IPS-11a (cell line): ENCODE results near the gene TJP1.
"Not testable (repeated sequence)": the region's sequence is repeated elsewhere in the genome, so short reads cannot be mapped to it uniquely, and the experiment has no call there.

Experiments
- H3K4me3 ChIP-seq: one replicate; pipeline ENCODE4 v1.5.1; 2013; ENCODE audit warnings: low read depth, low read length, control low read depth

Gene TJP1

GRCh38 chr15:29708519-29708918 is 113.7 kb downstream of the TJP1 start:
- no peak overlapping the region for H3K4me3 ChIP-seq

- H3K4me3 ChIP-seq: no peak overlapping the region
These were observed 117.2 kb downstream of the TJP1 start for GRCh38 chr15:29704950-29705597.

DNA sequence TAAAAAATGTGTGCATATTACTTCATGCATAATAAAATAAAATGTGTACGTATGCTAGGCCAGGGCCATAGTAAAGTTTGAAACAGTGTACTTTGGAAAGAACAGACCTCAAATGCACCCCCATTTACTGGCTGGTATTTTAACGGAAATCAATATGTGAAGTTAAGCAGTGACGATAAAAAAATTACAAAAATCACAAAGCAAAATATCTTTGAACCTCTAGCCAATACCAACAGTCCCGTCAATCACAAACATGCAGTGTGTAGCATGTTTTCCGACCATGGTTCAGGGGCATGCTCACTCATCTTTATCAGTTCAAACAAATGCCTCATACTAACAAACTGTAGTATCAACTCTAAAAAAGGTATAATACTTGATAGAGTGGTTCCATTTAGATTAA is 121.1 kb downstream of the TJP1 start:
- no peak overlapping the region for H3K4me3 ChIP-seq

DNA sequence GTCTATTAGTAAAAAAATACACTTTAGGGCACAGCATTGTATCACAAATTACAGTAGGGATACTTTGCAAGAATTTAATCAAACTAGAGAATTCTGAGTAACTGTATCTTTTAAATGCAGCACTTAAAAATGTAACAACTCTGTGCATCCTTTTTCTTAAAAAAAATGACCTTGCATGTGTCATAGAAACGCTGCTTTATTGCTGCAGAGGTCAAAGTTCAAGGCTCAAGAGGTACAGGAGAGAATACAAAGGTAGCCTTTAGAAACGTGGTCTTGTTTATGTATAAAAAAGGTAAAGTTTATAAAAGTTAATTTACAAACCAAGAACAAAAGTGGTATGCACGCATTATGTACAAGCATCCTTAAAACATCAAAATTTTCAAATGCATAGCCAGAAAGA is 122.0 kb downstream of the TJP1 start:
- H3K4me3 ChIP-seq: no peak overlapping the region

DNA sequence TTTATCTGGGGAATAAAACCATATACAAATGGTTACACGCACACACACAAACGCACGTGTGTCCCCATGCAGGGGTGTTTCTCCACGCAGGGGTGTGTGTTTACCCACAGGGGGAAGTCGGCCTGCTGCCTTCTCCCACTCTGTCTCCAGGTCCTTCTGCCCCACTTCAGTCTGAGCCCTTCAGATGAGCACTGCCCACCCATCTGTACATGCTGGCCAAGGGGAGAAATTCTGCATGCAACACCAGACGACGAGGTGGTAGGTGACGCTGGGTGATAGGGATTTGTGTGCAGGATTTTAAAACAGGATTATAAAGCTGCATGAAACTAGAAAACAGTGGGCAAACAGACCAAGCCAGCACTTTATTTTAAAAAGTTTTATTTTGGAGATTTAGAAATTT is 122.5 kb downstream of the TJP1 start:
- H3K4me3 ChIP-seq: no peak overlapping the region

DNA sequence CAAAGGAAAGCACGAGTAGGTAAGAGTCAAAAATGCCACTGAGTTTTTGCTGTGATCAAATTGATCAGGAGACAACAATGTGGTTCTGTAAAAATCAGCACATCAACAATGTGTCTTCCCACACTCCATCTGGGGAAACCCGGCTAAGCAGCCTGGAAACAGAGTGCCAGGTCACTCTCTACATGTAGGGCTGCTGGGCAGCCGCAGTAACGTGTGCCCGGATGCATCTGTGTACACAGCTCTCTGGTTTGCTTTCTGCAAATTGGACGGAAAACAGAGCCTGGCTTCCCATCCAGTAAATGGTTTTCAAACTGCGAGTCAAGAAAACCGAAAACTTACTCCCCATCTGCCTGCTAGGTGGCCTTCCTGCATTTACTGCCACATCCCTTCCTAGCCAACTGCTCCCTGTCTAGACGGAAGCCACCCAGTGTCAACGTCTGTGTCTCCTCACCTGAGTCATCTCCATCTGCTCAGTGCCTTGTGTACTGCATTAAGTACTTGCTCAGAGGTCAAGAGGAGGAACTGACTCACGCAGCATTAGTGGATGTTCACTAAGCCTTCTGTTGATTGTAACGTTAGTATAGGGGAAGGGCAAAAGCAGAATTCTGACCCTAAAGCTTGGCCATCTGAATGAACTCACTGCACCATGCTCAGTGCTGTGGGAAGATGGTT is 124.1 kb downstream of the TJP1 start:
- no peak overlapping the region for H3K4me3 ChIP-seq

- no peak overlapping the region for H3K4me3 ChIP-seq
These were observed 125.1 kb downstream of the TJP1 start for GRCh38 chr15:29696950-29697738.

GRCh38 chr15:29696506-29696905 is 125.8 kb downstream of the TJP1 start:
- not testable (repeated sequence) for H3K4me3 ChIP-seq

DNA sequence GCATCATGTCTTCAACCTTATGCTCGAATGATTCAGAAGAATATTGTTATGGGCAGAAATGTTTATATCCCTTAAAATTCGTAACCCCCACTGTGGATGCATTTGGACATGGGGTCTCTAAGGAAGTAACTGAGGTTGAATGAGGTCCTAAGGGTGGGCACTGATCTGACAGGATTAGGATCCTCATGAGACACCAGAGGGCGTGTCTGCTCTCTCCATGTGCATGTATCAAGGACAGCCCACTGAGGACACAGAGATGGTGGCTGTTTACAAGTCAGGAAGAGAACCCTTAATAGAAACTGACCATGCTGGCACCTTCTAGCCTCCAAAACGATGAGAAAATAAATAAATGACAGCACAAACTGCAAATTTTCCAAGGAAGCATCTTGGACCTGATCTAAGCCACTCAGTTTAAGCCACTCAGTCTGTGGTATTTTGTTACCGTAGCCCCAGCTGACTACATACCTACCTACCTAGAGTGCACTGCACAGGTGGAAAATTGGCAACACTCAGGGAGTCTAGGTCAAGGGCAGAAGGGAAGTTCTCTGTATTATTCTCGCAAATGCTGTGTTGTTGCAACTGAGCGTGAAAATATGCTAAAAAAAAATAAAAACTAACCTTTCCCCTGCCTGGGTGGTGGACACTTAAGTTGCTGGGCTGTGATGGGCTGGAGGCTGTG is 126.6 kb downstream of the TJP1 start:
- no peak overlapping the region for H3K4me3 ChIP-seq

- H3K4me3 ChIP-seq: no peak overlapping the region
These were observed 129.0 kb downstream of the TJP1 start for GRCh38 chr15:29693225-29693624.

GRCh38 chr15:29692527-29692926 is 129.7 kb downstream of the TJP1 start:
- no peak overlapping the region for H3K4me3 ChIP-seq

DNA sequence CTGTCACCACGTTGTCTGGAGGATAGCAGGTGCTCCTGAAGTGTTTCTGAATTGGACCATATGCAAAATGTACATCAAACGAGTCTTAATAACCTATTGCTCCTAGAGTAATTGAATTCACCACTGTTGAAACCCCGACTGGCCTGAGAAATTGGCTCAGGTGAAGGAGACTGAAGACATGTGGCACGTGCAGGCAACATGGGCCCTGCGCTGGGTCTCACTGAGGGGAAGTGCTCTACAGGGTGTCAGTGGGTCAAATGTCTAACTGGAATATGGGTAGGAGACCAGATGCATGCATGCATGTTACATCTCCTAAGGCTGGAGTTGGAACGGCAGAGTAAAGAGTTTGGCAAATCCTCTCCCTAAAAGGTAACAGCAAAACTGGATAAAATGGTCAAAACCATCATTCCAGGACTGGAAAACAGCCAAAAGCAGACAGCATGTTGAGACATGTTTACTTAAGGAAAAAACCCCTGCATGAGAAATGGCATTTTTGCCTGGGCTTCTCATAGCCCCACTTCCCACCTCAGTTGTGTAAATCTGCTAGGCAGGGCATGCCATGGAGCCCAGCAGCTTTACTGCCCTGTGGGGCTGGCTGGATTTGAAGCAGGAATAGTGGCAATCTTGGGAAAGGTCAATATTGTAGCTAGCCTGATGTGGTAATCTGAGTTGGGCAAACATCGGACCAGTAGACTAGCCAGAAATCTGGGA is 131.3 kb downstream of the TJP1 start:
- no peak overlapping the region for H3K4me3 ChIP-seq

GRCh38 chr15:29689287-29689986 is 132.8 kb downstream of the TJP1 start:
- no peak overlapping the region for H3K4me3 ChIP-seq

DNA sequence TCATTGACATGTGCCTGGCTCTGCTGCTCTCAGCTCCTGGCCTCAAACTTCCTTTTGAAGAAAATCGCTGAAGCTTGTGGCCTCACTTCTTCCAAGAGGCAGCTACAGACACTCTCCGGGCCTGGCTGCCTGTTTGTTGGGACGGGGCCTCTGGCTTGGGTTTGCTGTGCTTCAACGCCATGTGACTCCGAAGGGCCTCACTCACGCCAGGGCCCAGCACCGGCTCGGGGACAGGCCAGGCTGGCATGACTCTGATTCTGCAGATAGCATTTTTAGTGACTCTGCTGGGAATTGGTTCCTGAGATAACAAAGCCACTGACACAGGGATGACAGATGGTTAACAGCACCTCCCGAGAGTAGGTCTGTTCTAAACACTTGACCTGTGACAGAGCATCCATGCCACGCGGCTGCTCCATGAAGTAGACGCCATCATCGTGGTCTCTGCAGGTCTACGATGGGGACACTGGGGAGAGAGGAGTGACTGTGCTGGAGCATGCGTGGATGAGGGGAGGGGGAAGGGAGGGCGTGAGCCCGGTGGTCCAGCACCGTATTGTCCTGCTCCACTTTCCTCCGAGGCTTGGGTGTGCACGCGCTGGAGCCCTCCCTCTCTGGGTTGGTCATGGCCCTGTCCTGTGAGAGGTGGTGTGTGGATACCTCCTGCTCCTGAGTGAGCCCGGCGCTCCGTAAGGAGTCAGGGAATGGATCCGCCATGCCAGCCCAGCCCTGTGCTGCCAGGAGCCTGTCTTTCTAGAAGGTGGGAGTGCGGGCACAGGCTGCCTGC is 133.6 kb downstream of the TJP1 start:
- no peak overlapping the region for H3K4me3 ChIP-seq

DNA sequence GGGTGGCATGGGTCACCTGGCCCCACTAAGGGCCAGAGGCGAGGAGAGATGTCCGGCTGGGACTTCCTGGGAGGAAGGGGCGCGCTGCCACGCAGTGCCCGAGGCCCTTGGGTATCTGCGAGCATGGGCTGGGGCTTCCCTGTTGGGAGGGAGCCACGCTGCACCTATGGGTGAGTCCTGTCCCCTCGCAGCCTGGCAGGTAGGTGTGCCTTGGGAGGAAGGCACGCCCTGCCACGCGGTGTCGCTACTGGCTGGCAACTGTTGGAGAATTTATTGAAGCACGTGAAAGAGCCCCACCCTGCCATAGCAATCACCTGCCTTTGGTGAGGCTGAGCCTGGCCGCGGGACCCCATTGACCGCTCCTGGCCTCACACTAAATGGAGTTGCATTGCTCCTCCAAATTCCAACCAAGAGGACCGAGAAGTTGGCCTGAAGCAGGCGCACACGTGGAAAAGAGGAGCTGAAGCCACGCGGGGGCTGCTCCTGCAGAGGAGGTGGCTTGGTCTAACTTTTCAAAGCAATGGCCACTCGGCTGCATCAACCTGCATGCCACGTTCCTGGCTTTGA is 134.2 kb downstream of the TJP1 start:
- no peak overlapping the region for H3K4me3 ChIP-seq

DNA sequence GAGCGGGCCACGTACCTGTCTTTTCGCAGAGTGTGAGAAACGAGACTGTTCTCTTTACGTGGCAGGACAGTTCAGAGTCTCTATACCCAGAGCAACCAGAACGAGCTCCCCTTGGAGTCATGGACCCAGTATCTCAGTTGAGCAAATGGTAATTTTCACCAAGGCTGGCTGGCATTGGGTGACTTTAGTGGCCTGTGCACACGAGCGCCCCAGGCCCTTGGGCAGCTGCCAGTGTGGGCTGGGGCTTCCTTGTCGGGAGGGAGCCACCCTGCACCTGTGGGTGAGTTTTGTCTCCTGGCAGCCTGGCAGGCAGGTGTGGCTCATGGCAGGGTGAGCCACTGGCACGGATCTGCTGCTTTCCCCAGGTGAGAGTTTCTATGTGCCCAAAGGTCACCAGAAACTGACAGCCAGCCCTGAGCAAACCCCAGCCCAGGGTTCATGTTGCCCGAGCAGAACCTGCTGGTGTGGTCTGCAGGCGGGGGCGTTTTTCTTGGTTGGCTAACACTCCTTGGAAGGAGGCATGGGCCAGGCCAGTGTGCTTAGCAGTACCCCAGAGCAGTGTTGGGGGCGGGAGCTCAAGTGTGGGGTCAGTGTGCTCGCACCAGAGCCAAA is 135.0 kb downstream of the TJP1 start:
- no peak overlapping the region for H3K4me3 ChIP-seq

DNA sequence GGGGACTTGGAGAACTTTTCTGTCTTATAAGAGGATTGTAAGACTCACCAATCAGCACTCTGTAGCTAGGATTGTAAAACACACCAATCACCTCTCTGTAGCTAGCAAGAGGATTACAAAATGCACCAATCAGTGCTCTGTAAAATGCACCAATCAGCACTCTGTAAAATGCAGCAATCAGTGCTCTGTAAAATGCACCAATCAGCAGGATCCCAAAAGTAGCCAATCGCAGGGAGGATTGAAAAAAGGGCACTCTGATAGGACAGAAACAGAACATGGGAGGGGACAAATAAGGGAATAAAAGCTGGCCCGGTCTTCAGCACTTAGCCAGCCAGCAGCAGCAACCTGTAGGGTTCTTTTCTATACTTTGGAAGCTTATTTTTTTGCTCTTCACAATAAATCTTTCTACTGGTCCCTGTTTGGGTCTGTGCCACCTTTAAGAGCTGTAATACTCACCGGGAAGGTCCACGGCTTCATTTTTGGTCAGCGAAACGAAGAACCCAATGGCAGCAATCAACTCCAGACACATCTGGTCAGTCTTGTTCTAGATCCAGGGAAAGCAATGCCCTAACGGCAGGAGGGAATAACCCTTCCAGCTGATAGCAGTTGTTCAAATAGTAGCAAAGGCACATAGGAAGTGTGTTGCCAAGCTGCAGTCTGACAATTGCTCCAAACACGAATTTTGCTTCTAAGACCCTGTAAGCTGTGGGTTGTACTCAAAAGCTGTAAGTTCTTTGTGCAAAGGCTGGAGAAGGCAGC is 135.6 kb downstream of the TJP1 start:
- H3K4me3 ChIP-seq: no peak overlapping the region

DNA sequence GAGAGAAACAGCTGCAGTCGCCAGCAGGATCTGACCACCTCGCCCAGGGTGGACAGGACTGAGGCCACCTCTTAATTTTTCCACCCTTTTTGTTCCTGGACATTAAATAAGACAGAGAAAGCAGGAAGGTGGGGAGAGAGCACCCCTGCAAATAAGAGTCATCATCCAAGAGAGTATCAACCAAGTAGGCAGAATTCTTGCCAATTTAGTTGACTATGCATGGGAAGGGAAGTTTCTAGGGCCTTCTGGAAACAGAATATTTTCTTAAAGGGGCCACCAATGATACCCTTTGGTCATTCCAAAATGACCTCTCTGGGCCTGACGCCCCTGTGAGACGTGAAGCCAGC is 136.2 kb downstream of the TJP1 start:
- no peak overlapping the region for H3K4me3 ChIP-seq
